ENCODE data around the gene RAB11FIP3. TPM values are rescaled to one million over a fixed set of nuclear protein-coding genes. Genes with fewer than 3 reads are reported as not detected.
"Not testable (repeated sequence)": the region's sequence is repeated elsewhere in the genome, so short reads cannot be mapped to it uniquely, and the experiment has no call there.

RAB11FIP3 gene
- total RNA-seq, 1 donor = 25.3 TPM

DNA sequence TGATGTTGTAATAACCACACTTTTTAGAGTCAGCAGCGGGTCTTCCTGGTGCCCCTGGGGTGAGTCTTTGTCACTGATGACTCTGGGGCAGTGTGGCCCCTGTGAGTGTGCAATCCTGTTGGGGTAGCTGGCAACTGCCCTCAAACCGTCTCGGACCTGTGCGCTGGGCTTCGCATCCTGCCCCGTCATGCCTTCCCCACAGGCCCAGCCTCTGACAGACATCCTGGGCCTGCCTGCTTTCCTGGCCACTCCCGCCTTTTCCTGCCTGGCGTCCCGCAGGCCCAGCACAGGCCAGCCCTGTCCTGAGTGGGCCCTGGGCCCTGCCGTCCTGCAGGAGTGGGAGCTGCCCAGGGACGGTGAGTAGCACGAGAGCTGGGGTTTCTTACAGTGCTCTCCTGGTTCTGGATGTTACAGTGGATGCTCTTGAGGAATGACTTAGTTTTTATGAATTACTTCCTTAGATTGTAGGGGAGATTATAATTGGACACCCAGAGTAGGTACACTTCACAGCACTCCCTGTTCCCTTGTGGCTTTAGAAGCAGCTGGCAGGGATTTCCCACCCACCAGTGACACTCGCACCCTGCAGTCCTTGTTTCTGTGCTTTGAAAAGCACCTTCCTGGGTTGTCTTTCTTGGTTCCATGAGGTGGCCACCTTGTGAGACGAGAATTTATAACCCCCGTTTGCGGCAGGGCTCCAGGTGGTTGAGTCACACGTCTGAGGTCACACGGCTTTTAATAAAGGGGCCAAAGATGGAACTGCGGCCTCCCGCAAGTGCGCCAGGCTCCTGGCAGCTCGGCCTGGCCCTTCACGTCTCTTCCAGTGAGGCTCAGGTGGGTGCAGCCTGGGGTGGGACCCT is 52.1 kb downstream of the RAB11FIP3 start:
- Histone ChIP-seq H3K36me3 (ENCODE audit: insufficient read depth, low read length) (peaks cover 6% of the 10 kb centered on the region), H4K20me1 (ENCODE audit: insufficient read depth, low read length) (peaks cover 15% of the 10 kb centered on the region)
- DNase-seq (ENCODE audit: insufficient read length, low spot score, missing footprints) = peak; percentile 66

DNA sequence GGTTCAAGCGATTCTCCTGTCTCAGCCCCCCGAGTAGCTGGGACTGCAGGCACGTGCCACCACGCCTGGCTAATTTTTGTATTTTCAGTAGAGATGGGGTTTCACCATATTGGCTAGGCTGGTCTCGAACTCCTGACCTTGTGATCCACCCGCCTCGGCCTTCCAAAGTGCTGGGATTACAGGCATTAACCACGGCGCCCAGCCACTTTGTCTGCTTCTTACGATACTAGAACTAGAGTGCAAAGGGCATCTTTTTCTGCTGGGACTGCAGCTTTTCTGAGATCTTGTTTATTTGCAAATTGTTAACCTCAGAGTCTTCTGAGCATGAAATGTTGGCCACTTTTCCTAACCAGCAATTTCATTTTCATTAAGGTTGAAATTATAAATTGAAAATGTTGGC is 52.8 kb downstream of the RAB11FIP3 start:
- H3K27ac ChIP-seq (ENCODE audit: low read depth, low read length); H3K79me2 ChIP-seq (ENCODE audit: insufficient read depth, low read length); H3K27me3 ChIP-seq (ENCODE audit: insufficient read depth, low read length); H3K4me2 ChIP-seq (ENCODE audit: insufficient read depth, low read length); H2AFZ ChIP-seq (ENCODE audit: low read length); H3K36me3 ChIP-seq (ENCODE audit: insufficient read depth, low read length); H3K4me1 ChIP-seq (ENCODE audit: insufficient read depth, low read length); H3K4me3 ChIP-seq (ENCODE audit: insufficient read depth, low read length); H3K9me3 ChIP-seq (ENCODE audit: low read depth, low read length); DNase-seq (ENCODE audit: insufficient read length, low spot score, missing footprints): not testable (repeated sequence)
- peaks cover 15% of the 10 kb centered on the region for H4K20me1 ChIP-seq (ENCODE audit: insufficient read depth, low read length)

More for the DNA sequence above, 52.1 kb downstream of the RAB11FIP3 start:
- H3K4me2 ChIP-seq (ENCODE audit: insufficient read depth, low read length) = no peak overlapping the region
- H3K27ac ChIP-seq (ENCODE audit: low read depth, low read length) = no peak overlapping the region
- H3K4me1 ChIP-seq (ENCODE audit: insufficient read depth, low read length) = no peaks in the 10 kb centered on the region
- no peaks in the 10 kb centered on the region for H3K9me3 ChIP-seq (ENCODE audit: low read depth, low read length)
- H3K27me3 ChIP-seq (ENCODE audit: insufficient read depth, low read length) = no peaks in the 10 kb centered on the region
- H3K4me3 ChIP-seq (ENCODE audit: insufficient read depth, low read length) = no peak overlapping the region
- H2AFZ ChIP-seq (ENCODE audit: low read length) = no peak overlapping the region
- H3K79me2 ChIP-seq (ENCODE audit: insufficient read depth, low read length) = peaks cover 8% of the 10 kb centered on the region
- TF ChIP-seq, protein P1, sequence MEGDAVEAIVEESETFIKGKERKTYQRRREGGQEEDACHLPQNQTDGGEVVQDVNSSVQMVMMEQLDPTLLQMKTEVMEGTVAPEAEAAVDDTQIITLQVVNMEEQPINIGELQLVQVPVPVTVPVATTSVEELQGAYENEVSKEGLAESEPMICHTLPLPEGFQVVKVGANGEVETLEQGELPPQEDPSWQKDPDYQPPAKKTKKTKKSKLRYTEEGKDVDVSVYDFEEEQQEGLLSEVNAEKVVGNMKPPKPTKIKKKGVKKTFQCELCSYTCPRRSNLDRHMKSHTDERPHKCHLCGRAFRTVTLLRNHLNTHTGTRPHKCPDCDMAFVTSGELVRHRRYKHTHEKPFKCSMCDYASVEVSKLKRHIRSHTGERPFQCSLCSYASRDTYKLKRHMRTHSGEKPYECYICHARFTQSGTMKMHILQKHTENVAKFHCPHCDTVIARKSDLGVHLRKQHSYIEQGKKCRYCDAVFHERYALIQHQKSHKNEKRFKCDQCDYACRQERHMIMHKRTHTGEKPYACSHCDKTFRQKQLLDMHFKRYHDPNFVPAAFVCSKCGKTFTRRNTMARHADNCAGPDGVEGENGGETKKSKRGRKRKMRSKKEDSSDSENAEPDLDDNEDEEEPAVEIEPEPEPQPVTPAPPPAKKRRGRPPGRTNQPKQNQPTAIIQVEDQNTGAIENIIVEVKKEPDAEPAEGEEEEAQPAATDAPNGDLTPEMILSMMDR (IDR thresholded peaks at IDR 0.05; ENCODE audit: extremely low read depth, low read depth, low read length) = no peak

DNA sequence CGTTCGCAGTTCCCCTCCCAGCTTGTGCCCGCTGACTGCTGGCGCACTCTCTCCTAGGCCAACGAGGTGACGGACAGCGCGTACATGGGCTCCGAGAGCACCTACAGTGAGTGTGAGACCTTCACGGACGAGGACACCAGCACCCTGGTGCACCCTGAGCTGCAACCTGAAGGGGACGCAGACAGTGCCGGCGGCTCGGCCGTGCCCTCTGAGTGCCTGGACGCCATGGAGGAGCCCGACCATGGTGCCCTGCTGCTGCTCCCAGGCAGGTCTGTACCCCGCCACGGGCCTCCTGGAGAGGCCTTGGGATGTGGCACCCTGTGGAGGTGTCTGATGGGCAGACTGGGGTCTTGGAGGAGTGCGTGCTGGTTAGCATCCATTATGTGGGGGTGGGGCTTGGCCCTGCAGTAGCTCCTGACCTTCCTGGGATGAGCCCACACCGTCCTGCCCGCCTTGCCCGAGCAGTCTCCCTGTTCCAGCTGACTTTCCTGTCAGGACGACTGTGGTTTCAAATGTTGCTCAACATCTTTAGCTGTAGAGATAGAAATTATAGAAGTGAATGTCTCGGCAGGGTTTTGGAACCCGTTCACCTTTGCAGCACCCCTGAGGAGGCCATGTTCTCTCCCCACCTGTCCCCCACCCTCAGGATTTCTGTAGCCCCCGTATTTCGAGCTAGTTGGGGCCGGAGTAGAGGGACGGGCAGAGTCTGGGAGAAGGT is 57.2 kb downstream of the RAB11FIP3 start:
- Histone ChIP-seq H3K27ac (ENCODE audit: low read depth, low read length) (no peak overlapping the region), H3K4me3 (ENCODE audit: insufficient read depth, low read length) (no peak overlapping the region), H4K20me1 (ENCODE audit: insufficient read depth, low read length) (peaks cover 2% of the 10 kb centered on the region), H3K9me3 (ENCODE audit: low read depth, low read length) (no peaks in the 10 kb centered on the region), H3K36me3 (ENCODE audit: insufficient read depth, low read length) (peaks cover 10% of the 10 kb centered on the region), H3K27me3 (ENCODE audit: insufficient read depth, low read length) (no peaks in the 10 kb centered on the region), H3K4me2 (ENCODE audit: insufficient read depth, low read length) (no peak overlapping the region), H3K4me1 (ENCODE audit: insufficient read depth, low read length) (peaks cover 3% of the 10 kb centered on the region), H2AFZ (ENCODE audit: low read length) (no peak overlapping the region), H3K79me2 (ENCODE audit: insufficient read depth, low read length) (no peaks in the 10 kb centered on the region)
- TF ChIP-seq, protein P1 (IDR thresholded peaks at IDR 0.05; ENCODE audit: extremely low read depth, low read depth, low read length) = no peak
- peak; percentile 54 for DNase-seq (ENCODE audit: insufficient read length, low spot score, missing footprints)

DNA sequence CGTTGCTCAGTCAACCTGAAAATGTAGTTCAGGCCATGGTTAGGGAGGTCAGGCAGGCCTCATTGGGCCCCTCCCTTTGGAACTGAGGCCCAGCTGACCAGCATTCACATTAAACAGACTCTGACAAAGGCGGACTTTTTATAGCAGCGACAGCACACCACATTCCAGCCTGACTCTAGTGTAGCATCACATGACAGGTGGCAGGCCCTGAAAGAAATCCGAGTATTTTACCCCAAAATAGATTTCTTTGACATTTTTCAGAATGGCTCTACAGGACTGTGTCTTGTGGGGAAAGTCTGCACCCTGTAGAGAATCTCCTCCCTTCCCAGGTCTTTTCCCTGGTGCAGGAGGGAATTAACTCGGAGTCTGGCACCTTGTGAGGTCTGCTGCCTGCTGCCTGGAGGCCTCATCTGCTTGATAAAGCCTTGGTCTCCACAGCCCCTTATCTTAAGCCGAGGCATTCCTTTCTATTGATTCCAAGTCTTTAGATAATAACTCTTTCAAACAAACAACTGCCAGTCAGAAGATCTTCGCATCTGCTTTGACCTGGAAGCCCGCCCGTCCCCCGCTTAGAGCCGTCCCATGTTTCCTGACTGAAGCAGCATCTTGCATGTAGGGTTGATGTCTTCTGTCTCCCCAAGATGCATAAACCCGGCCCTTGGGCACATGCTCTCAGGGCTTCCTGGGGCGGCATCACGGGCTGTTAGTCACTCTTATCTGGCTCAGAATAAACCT is 58.1 kb downstream of the RAB11FIP3 start:
- Histone ChIP-seq H4K20me1 (ENCODE audit: insufficient read depth, low read length) (no peaks in the 10 kb centered on the region), H3K27ac (ENCODE audit: low read depth, low read length) (no peak overlapping the region), H2AFZ (ENCODE audit: low read length) (no peak overlapping the region), H3K4me1 (ENCODE audit: insufficient read depth, low read length) (peaks cover 3% of the 10 kb centered on the region), H3K79me2 (ENCODE audit: insufficient read depth, low read length) (no peaks in the 10 kb centered on the region), H3K4me2 (ENCODE audit: insufficient read depth, low read length) (no peak overlapping the region), H3K4me3 (ENCODE audit: insufficient read depth, low read length) (no peak overlapping the region), H3K9me3 (ENCODE audit: low read depth, low read length) (no peaks in the 10 kb centered on the region), H3K36me3 (ENCODE audit: insufficient read depth, low read length) (peaks cover 10% of the 10 kb centered on the region), H3K27me3 (ENCODE audit: insufficient read depth, low read length) (no peaks in the 10 kb centered on the region)
- TF ChIP-seq, protein P1 (IDR thresholded peaks at IDR 0.05; ENCODE audit: extremely low read depth, low read depth, low read length) = no peak
- DNase-seq (ENCODE audit: insufficient read length, low spot score, missing footprints) = peak; percentile 58

Data from osteoblast (primary cell).